ENCODE data around the gene PDE7B.

DNA sequence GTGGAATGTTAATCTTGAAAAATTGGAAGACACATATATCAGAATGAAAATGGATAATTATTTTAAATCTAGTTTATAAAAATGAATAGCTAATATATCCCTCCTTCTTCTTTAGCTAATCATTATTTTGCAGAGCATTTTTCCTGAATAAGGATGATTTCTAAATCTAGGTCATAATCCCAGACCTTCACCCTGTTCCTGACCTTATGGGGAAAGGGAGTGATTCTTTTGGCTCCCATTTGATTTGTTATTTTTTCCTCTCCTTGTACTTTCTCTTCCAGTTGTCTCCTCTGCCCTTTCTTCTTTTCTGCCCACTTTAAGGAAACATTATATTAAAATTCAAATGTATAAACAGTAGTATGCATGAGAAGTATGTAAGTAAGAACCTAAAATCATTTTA lies 208.6 kb downstream of the PDE7B start:
- TF ChIP-seq CTCF (IDR thresholded peaks at IDR 0.05; ENCODE audit: low read length): no peak
- TF ChIP-seq EZH2 (IDR thresholded peaks at IDR 0.05; ENCODE audit: borderline replicate concordance, low read length): no peak

Measured in OCI-LY1 (cell line).